Epithelial cell of esophagus (primary cell): ENCODE measurements around the gene SPPL2B.

Experiments
- DNase-seq: peaks from one replicate; pipeline ENCODE4 v3.0.0; 2010; ENCODE audit warnings: low read depth
- H3K4me3 ChIP-seq: 2 replicates; pipeline ENCODE4 v1.5.1; 2011; ENCODE audit warnings: mild to moderate bottlenecking, low read length, control low read depth
- TF ChIP-seq, protein P1 (sequence below): IDR thresholded peaks from 2 replicates; pipeline ENCODE4 v1.5.1; 2011; ENCODE audit warnings: low read depth, mild to moderate bottlenecking, low read length, control low read depth, inconsistent platforms; ENCODE audit not compliant: insufficient read depth; ENCODE audit errors: missing control alignments

SPPL2B gene

DNA sequence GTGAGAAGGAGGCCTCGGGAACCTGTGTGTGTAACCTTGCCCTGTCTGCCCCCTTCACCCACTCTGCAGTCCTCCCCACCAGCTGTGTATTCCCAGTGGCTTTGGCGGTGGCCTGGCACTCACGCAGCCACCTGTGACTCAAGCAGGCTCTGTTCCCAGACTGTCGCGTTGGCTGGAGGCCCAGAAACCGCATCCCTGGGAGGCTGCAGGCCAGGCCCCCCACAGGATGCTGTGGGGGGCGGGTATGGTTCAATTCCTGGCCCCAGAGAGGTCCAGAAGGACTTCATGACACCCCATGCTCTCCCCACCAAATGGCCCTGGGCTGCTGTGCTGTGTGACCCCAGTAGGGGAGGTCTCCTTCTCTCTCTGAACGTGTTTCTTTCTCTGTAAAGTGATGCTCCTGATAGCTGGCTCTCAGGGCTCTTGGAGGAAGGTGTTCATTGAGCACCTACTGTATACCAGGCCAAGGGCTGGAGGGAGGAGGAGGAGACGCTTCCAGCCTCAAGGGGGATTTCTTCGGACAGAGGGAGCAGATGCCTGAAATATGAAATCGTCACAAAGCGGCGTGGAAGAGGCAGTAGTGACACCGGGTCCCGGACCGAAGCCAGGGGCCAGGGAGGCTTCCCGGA, 18.6 kb upstream of the SPPL2B start:
- no peak overlapping the region for H3K4me3 ChIP-seq
- no peak for DNase-seq
- TF ChIP-seq, protein P1, sequence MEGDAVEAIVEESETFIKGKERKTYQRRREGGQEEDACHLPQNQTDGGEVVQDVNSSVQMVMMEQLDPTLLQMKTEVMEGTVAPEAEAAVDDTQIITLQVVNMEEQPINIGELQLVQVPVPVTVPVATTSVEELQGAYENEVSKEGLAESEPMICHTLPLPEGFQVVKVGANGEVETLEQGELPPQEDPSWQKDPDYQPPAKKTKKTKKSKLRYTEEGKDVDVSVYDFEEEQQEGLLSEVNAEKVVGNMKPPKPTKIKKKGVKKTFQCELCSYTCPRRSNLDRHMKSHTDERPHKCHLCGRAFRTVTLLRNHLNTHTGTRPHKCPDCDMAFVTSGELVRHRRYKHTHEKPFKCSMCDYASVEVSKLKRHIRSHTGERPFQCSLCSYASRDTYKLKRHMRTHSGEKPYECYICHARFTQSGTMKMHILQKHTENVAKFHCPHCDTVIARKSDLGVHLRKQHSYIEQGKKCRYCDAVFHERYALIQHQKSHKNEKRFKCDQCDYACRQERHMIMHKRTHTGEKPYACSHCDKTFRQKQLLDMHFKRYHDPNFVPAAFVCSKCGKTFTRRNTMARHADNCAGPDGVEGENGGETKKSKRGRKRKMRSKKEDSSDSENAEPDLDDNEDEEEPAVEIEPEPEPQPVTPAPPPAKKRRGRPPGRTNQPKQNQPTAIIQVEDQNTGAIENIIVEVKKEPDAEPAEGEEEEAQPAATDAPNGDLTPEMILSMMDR = no peak

DNA sequence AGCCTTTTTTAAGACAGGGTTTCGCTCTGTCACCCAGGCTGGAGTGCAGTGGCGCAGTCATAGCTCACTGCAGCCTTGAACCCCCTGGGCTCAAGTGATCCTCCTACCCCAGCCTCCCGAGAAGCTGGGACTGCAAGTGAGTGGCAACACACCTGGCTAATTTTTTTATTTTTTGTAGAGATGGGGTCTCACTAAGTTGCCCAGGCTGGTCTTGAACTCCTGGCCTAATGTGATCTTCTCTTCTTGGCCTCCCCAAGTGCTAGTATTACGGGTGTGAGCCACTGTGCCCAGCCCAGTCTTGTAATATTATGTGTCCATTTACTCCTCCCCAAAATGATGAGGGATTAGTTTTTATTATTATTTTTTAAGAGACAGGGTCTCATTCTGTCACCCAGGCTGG, 17.4 kb upstream of the SPPL2B start:
- TF ChIP-seq, protein P1 = no peak
- no peak for DNase-seq
- H3K4me3 ChIP-seq = no peak overlapping the region

DNA sequence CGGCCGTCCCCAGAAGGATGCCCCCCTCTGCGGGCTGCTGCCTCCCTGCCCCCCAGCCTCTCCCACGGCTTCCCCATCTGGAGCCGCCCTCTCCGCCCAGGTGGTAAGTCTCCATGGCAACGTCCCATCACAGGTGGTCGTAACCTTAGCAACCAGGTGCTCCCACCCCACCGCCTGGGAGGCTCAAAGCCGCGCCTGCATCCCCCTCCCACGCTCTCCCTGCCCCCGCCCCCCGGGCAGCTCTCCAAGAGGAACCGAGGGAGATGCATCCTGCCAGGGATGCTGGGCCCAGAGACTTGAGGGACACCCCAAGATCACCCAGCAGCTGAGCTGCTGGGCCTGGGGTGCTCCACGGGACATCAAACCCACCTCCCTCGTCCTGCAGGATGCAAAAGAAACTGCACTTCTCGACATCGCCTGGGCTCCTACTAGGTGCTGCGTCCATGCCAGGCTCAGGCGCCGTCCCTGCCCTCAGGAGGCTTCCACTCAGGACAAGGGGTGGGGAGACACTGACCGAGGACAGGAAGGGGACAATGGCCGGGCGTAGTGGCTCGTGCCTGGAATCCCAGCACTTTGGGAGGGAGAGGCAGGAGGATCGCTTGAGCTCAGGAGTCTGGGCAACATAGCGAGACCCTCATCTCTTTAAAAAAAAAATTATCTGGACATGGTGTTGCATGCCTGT, 15.5 kb upstream of the SPPL2B start:
- DNase-seq = no peak
- TF ChIP-seq, protein P1 = no peak
- H3K4me3 ChIP-seq = no peak overlapping the region

DNA sequence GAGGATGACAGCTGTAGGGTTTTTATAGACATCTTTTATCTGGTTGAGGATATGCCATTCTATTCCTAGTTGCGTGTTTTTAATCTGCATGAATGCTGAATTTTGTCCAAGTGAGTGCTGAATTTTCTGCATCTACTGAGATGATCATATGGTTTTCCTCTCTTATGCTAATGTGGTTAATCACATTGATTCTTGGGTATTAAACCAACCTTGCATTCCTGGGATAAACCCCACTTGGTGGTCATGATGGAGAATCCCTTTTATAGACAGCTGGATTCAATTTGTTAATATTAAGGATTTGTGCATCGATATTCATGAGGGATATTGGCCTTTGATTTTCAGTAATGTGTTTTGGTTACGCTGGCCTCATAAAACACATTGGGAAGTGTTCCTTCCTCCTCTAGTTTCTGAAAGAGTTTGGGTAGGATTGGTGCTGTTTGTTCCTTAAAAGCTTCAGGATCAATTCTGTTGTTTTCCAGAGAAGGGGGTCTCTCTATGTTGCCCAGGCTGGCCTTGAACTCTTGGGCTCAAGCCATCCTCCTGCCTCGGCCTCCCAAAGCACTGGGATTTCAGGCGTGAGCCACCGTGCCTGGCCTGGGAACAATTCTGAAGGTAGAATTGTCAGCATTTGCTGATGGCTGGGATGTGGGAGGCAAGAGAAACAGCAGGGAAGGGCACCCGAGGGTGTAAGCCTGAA, 13.2 kb upstream of the SPPL2B start:
- no peak overlapping the region for H3K4me3 ChIP-seq
- no peak for DNase-seq
- TF ChIP-seq, protein P1 = no peak

DNA sequence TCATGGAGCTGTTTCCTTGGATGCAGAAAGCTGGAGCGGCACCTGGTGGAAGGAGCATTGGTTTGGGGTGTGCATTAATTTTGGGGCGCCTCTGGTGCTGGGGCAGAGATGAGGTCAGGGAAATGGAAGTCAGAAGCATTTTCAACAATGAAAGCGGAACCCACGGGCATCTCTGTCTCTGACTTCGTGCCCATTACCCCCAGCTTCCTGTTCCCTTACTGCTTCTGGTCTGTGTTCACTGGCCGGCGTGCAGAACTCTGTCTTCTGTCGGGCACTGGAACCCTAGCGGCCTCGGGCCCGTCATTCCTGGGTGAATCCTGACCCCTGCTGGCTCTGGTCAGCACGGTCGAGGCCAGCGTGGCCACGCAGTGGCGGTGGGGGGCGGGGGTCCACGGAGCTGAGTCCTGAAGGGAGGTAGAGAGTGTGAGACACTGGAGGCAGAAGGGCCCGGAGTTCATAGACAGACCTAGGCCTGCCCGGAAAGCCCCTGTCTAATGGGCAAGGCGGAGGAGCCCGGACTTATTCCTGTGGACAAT, 12.6 kb upstream of the SPPL2B start:
- DNase-seq = no peak
- TF ChIP-seq, protein P1 = no peak
- no peak overlapping the region for H3K4me3 ChIP-seq

DNA sequence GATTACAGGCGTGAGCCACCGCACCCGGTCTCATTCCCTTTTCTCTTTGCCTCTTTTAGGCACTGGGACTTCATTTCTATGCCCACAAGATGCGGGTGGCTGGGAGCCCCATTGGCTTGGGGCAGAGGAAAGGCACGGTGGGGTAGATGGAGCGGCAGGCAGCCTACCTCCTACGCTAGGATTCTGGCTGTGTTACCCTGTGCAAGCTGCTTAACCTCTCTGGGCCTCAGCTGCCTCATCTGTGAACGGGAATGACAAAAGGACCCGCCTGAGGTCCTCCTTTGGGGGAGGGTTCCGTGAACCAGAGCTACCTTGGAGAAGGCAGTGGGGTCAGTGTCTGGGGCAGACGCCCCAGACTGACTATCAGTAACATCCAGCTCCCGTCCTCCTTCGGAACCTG, 11.2 kb upstream of the SPPL2B start:
- no peak for DNase-seq
- TF ChIP-seq, protein P1 = no peak

DNA sequence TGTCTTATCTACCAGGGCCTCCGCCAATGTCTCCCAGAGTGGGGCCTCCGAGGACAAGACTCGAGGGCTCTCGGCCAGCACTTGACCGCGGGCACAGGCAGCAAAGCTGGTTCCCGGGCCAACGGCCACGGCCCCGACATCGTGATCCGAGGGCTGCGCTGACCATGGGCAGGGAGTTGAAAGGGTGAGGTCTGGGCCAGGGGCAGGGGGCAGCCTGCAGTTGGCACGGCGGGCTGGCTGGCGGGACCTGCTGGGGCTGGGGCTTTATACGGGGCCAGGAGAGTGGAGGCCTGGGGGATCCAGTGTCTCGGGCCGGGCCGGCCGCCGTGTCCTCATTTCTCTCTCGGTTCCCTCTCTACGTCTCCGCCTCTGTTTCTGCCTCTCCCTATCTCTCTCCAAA, 10.7 kb upstream of the SPPL2B start:
- TF ChIP-seq, protein P1 = no peak
- no peak for DNase-seq
- no peak overlapping the region for H3K4me3 ChIP-seq

More for the DNA sequence above, 11.2 kb upstream of the SPPL2B start:
- no peak overlapping the region for H3K4me3 ChIP-seq
